ENCODE measurements around the gene KANK4.

The KANK4 gene

DNA sequence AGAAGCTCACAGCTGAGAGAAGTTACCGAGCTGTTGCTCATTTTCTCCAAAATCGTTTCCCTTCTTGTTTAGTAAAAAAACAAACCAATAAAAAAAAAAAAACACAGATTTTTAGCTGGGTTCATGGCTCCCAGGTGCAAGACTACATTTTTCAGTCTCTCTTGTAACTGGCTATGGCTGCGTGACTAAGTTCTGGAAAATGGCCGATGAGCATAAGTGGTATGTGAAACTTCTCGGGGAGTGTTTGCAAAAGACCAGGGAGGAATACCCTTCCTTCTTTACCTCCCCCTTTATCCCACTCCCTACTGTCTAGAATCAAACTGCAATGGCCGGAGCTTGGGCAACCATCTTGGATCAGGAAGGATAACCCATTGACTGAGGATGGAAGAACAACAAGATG lies 38.7 kb upstream of the KANK4 start:
- TF ChIP-seq POLR2AphosphoS5 (IDR thresholded peaks at IDR 0.05; ENCODE audit: low read depth, low read length) (no peak), PAX5 (IDR thresholded peaks at IDR 0.05; ENCODE audit: insufficient read depth, low read length, severe bottlenecking) (no peak), SPI1 (IDR thresholded peaks at IDR 0.05; ENCODE audit: low read depth, low read length) (no peak), TAF1 (IDR thresholded peaks at IDR 0.05; ENCODE audit: low read depth, low read length) (no peak), POLR2A (IDR thresholded peaks at IDR 0.05; ENCODE audit: low read depth, low read length) (no peak), POU2F2 (IDR thresholded peaks at IDR 0.05; ENCODE audit: low read depth, low read length) (no peak)
- no peak for DNase-seq (ENCODE audit: insufficient read length, low spot score)
- no peak for FAIRE-seq

DNA sequence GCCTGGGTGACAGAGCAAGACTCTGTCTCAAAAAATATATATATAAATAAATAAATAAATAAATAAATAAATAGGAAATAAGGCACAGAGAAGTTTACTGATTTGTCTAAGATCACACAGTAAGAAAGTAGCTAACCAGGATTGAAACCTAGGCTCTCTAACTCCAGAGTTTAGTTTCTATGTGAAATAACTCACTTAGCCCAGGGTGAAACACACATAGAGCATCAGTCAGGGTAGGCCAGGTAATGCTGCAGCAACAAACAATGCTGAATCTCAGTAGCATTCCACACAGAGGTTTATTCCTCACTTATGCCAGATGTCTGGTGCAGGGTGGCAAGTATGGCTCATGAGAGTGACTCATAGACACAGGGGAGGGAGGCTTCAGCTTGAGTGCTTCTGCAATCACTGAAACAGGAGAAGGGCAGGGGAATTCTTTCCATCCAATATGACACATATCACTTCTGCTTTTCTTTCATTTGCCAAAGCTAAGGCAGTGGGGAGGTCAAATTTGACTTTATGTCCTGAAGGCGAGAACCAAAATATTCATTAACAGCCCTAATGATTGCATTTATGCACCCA lies 37.1 kb upstream of the KANK4 start:
- FAIRE-seq (no peak), DNase-seq (ENCODE audit: insufficient read length, low spot score) (no peak)
- TF ChIP-seq SPI1 (IDR thresholded peaks at IDR 0.05; ENCODE audit: low read depth, low read length) (peak; percentile 76), POLR2AphosphoS5 (IDR thresholded peaks at IDR 0.05; ENCODE audit: low read depth, low read length) (no peak)

DNA sequence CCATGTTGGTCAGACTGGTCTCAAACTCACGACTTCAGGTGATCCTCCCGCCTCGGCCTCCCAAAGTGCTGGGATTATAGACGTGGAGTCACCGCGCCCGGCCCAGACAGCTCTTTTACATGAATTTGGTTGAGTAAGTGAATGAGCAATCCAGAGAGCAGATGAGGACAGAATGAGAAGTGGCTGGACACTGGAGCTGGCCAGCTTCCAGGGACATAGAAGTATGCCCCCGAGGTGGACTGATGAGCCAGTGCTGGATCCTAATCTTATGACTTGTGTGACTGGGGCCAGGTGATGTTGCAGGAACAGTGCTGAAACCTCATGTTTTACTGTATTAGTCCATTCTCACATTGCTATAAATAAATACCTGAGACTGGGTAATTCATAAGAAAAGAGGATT lies 35.9 kb upstream of the KANK4 start:
- no peak for TF ChIP-seq SPI1 (IDR thresholded peaks at IDR 0.05; ENCODE audit: low read depth, low read length)
- no peak for TF ChIP-seq POLR2AphosphoS5 (IDR thresholded peaks at IDR 0.05; ENCODE audit: low read depth, low read length)
- TF ChIP-seq POU2F2 (IDR thresholded peaks at IDR 0.05; ENCODE audit: low read depth, low read length), result no peak
- no peak for TF ChIP-seq TAF1 (IDR thresholded peaks at IDR 0.05; ENCODE audit: low read depth, low read length)
- no peak for TF ChIP-seq POLR2A (IDR thresholded peaks at IDR 0.05; ENCODE audit: low read depth, low read length)
- TF ChIP-seq PAX5 (IDR thresholded peaks at IDR 0.05; ENCODE audit: insufficient read depth, low read length, severe bottlenecking), result no peak
- DNase-seq (ENCODE audit: insufficient read length, low spot score) (no peak), FAIRE-seq (no peak)

DNA sequence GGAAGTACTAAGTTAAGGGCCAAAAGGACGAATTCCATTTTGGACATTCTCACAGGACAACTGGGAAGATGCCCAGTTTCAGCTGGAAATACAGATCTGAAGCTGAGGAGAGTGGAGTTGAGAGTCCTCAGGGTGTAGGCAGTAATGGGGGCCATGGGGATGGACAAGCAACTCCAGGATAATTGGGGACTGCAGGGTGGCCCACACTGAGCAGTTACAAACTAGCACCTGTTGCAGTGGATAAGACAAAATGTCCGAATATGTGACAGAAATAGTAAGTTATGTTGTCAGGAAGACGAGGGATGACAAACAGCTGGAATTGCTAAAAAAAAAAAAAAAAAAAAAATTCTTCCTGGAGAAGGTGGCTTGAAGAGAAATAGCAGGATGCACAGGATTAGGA lies 34.6 kb upstream of the KANK4 start:
- TF ChIP-seq POLR2AphosphoS5 (IDR thresholded peaks at IDR 0.05; ENCODE audit: low read depth, low read length), result no peak
- TF ChIP-seq POU2F2 (IDR thresholded peaks at IDR 0.05; ENCODE audit: low read depth, low read length), result no peak
- TF ChIP-seq SPI1 (IDR thresholded peaks at IDR 0.05; ENCODE audit: low read depth, low read length), result no peak
- no peak for TF ChIP-seq POLR2A (IDR thresholded peaks at IDR 0.05; ENCODE audit: low read depth, low read length)
- no peak for TF ChIP-seq TAF1 (IDR thresholded peaks at IDR 0.05; ENCODE audit: low read depth, low read length)
- TF ChIP-seq PAX5 (IDR thresholded peaks at IDR 0.05; ENCODE audit: insufficient read depth, low read length, severe bottlenecking), result no peak
- FAIRE-seq (no peak), DNase-seq (ENCODE audit: insufficient read length, low spot score) (no peak)

DNA sequence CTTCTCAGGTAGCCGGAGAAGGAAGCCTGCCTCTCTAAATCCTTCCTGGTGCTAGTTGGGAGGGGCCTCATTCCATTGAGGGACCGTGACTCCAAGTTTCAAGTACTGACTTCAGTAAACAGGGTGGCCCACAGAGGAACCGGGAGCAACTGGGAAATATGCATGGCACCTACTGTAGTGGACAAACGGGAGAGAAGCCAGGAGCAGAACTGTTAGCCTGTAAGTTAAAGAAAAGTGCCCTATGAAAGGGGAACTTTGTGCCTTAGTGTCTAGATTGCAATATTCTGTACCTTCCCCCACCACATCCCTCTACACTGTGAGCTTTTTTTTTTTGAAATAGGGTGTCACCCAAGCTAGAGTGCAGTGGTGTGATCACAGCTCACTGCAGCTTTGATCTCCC lies 33.2 kb upstream of the KANK4 start:
- FAIRE-seq, result no peak

DNA sequence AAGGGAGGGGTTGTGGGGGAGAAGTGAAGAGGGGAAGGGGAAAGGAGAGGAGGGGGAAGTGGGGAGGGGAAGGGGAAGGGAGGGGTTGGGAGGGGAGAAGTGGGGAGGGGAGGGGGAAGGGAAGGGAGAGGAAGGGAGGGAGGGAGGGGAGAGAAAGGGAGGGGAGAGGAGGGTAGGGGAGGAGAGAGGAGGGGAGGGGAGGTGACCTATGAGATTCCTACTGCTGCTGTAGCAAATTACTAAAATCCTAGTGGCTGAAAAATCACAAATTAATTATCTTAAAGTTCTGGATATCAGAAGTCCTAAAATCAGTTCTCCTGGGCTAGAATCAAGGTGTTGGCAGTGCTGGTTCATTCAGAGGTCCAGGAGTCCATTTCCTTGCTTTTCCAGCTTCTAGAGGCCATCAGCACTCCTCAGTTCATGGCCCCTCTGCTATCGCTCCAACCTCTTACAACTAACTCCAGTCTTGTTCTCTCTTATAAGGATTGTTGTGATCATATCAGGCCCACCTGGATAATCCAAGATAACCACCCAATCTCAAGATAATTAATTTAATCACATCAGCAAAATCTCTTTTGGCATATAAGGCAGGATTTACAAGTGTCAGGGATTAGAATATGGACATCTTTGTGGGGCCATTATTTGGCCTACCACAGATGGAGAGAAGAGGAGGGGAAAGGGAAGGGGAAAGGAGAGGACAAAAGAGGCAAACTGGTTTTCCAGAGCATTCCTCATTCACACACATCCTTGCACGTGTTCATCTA lies 30.4 kb upstream of the KANK4 start:
- no peak for FAIRE-seq
- TF ChIP-seq TAF1 (IDR thresholded peaks at IDR 0.05; ENCODE audit: low read depth, low read length), result no peak
- no peak for TF ChIP-seq SPI1 (IDR thresholded peaks at IDR 0.05; ENCODE audit: low read depth, low read length)
- no peak for TF ChIP-seq PAX5 (IDR thresholded peaks at IDR 0.05; ENCODE audit: insufficient read depth, low read length, severe bottlenecking)
- TF ChIP-seq POLR2AphosphoS5 (IDR thresholded peaks at IDR 0.05; ENCODE audit: low read depth, low read length), result no peak
- no peak for TF ChIP-seq POU2F2 (IDR thresholded peaks at IDR 0.05; ENCODE audit: low read depth, low read length)
- no peak for TF ChIP-seq POLR2A (IDR thresholded peaks at IDR 0.05; ENCODE audit: low read depth, low read length)
- DNase-seq (ENCODE audit: insufficient read length, low spot score), result no peak

More for the DNA sequence above, 33.2 kb upstream of the KANK4 start:
- no peak for TF ChIP-seq POU2F2 (IDR thresholded peaks at IDR 0.05; ENCODE audit: low read depth, low read length)
- TF ChIP-seq SPI1 (IDR thresholded peaks at IDR 0.05; ENCODE audit: low read depth, low read length), result no peak
- TF ChIP-seq POLR2AphosphoS5 (IDR thresholded peaks at IDR 0.05; ENCODE audit: low read depth, low read length), result no peak
- TF ChIP-seq POLR2A (IDR thresholded peaks at IDR 0.05; ENCODE audit: low read depth, low read length), result no peak
- TF ChIP-seq PAX5 (IDR thresholded peaks at IDR 0.05; ENCODE audit: insufficient read depth, low read length, severe bottlenecking), result no peak
- DNase-seq (ENCODE audit: insufficient read length, low spot score), result no peak

DNA sequence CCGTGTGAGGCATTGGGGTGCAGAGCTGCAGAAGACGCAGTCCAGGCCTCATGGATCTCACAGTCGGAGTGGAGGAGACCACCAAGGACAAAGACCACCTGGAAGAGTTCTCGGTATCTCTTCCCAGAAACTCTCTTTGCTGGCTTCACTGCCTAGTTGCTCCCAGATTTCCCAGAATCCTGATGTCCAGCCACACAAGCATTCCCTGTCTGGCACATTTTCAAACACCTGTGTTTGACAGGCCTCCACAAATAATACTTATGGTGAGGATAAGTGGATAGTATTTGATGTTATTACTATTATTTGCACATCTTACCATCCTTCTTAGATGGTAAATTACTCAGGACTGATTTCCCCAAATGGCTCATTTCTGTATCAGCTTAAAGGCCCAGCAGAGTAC lies 27.7 kb upstream of the KANK4 start:
- TF ChIP-seq TAF1 (IDR thresholded peaks at IDR 0.05; ENCODE audit: low read depth, low read length) (no peak), PAX5 (IDR thresholded peaks at IDR 0.05; ENCODE audit: insufficient read depth, low read length, severe bottlenecking) (no peak), POU2F2 (IDR thresholded peaks at IDR 0.05; ENCODE audit: low read depth, low read length) (no peak), POLR2AphosphoS5 (IDR thresholded peaks at IDR 0.05; ENCODE audit: low read depth, low read length) (no peak)
- DNase-seq (ENCODE audit: insufficient read length, low spot score), result no peak
- FAIRE-seq, result no peak

DNA sequence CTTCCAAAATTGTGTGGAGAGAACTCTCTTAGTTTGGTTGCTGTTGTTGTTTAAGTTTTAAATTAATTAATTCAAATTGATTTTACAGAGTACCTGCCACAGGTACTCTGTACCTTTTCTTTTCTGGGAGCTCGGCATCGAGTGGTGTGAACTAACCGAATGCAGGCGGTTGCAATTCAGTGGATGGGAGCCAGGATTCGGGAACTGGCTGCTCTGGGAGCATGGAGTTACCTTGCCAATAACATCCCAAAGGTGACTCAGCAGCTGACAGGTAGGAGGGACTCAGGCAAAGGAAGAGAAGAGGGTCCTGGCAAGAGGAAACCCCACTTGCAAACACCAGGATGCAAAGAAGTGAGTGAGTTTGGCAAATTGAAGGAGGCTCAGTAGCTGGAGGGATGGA lies 24.7 kb upstream of the KANK4 start:
- FAIRE-seq, result no peak
- TF ChIP-seq TAF1 (IDR thresholded peaks at IDR 0.05; ENCODE audit: low read depth, low read length) (no peak), POLR2AphosphoS5 (IDR thresholded peaks at IDR 0.05; ENCODE audit: low read depth, low read length) (no peak), PAX5 (IDR thresholded peaks at IDR 0.05; ENCODE audit: insufficient read depth, low read length, severe bottlenecking) (no peak), POLR2A (IDR thresholded peaks at IDR 0.05; ENCODE audit: low read depth, low read length) (no peak), POU2F2 (IDR thresholded peaks at IDR 0.05; ENCODE audit: low read depth, low read length) (no peak), SPI1 (IDR thresholded peaks at IDR 0.05; ENCODE audit: low read depth, low read length) (no peak)

DNA sequence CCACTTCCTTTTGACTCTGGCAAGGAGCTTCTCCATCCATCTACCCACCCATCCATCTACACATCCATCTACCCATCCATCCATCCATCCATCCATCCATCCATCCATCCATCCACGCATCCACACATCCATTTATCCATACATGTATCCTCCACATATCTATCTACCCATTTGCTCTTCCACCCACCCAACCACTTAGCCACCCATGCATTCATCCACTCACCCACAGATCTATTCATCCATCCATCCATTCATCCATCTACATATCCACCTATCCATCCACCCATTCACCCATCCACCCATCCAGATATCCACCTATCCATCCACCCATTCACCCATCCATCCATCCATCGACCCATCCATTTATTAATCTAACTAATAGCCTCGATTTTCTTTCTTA lies 23.0 kb upstream of the KANK4 start:
- FAIRE-seq (no peak), DNase-seq (ENCODE audit: insufficient read length, low spot score) (no peak)
- no peak for TF ChIP-seq POLR2AphosphoS5 (IDR thresholded peaks at IDR 0.05; ENCODE audit: low read depth, low read length)
- no peak for TF ChIP-seq TAF1 (IDR thresholded peaks at IDR 0.05; ENCODE audit: low read depth, low read length)
- TF ChIP-seq SPI1 (IDR thresholded peaks at IDR 0.05; ENCODE audit: low read depth, low read length), result no peak
- TF ChIP-seq PAX5 (IDR thresholded peaks at IDR 0.05; ENCODE audit: insufficient read depth, low read length, severe bottlenecking), result no peak
- TF ChIP-seq POU2F2 (IDR thresholded peaks at IDR 0.05; ENCODE audit: low read depth, low read length), result no peak
- TF ChIP-seq POLR2A (IDR thresholded peaks at IDR 0.05; ENCODE audit: low read depth, low read length), result no peak

More for the DNA sequence above, 24.7 kb upstream of the KANK4 start:
- DNase-seq (ENCODE audit: insufficient read length, low spot score), result no peak

DNA sequence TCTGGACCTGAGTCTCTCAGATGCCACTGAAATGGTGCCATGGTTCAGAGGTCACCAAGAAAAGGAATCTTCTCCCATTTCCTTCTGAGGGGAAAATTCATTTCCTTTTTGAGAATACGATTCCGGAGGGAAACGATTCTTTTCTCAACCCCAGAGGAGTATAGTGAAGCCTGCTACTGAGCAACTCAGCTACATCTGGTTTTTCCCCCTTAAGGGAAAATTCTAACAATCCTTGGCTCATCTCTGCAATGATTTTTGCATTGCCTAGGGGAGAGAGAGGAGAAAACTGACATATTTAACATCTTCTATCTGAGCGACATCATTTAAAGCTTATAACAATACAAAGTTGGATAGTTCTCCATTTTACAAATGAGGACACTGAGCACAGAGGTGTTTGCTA lies 22.4 kb upstream of the KANK4 start:
- no peak for FAIRE-seq
- TF ChIP-seq POLR2A (IDR thresholded peaks at IDR 0.05; ENCODE audit: low read depth, low read length) (no peak), SPI1 (IDR thresholded peaks at IDR 0.05; ENCODE audit: low read depth, low read length) (no peak), TAF1 (IDR thresholded peaks at IDR 0.05; ENCODE audit: low read depth, low read length) (no peak), POLR2AphosphoS5 (IDR thresholded peaks at IDR 0.05; ENCODE audit: low read depth, low read length) (no peak)
- no peak for DNase-seq (ENCODE audit: insufficient read length, low spot score)

Measured in GM12891 (cell line).